Stimulated activated CD4-positive, alpha-beta T cell treated with anti-CD3 and anti-CD28 coated beads, Interleukin-2, amount 100 ng/mL, for 48 hours (primary cell): ENCODE data around the gene KLRC4.
"Not testable (repeated sequence)": the region's sequence is repeated elsewhere in the genome, so short reads cannot be mapped to it uniquely, and the experiment has no call there.

Experiments used
- DNase-seq, 2 donors: peaks; one replicate each; pipeline ENCODE4 v3.0.0-alpha.2; 2020

KLRC4 gene

GRCh38 chr12:10409392-10409791, at the start of gene KLRC4:
Gene KLRC4, minus strand, starts transcription at chr12:10409757. Its CDS starts 182 bp downstream, at chr12:10409575.
- DNase-seq, result no peak

- no peak for DNase-seq
Observed at GRCh38 chr12:10457760-10458159, 48.2 kb upstream of the KLRC4 start.

DNA sequence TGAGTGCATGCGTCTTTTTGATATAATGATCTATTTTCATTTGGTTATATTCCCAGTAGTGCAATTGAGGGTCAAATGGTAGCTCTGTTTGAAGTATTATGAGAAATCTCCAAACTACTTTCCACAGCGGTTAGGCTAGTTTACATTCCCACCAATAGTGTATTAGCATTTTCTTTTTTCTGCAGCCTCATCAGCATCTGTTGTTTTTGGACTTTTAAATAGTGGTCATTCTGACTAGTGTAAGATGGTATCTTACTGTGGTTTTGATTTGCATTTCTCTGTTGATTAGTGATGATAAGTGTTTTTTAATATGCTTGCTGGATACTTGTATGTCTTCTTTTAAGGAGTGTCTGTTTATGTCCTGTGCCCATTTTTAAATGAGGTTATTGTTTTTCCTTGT, 47.3 kb upstream of the KLRC4 start:
- no peak for DNase-seq

- no peak for DNase-seq
Observed at GRCh38 chr12:10455766-10456165, 46.2 kb upstream of the KLRC4 start.

DNA sequence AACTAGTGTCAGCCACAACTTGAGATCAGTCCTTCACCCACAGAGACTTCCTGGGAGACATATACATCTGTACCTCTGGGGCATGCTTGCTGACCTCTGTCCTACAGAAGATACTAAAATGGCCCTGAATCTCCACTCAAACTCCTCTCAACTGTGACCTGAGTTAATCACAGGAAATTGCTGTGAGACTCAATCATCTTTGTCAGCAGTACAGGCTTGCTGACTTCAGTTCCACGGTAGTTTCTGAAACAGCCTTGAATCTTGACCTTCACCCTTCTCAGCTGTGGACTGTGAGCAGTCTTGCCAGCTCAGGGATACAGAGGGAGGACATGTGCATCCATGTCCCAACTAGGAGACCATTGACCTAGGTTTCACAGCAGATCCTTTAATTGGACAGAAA, 45.0 kb upstream of the KLRC4 start:
- no peak for DNase-seq

- no peak for DNase-seq
Observed at GRCh38 chr12:10453156-10453555, 43.6 kb upstream of the KLRC4 start, which contains the start of gene KLRC1. Gene KLRC1, minus strand, starts transcription at chr12:10453377. Its CDS starts 2,221 bp downstream, at chr12:10451156.

DNA sequence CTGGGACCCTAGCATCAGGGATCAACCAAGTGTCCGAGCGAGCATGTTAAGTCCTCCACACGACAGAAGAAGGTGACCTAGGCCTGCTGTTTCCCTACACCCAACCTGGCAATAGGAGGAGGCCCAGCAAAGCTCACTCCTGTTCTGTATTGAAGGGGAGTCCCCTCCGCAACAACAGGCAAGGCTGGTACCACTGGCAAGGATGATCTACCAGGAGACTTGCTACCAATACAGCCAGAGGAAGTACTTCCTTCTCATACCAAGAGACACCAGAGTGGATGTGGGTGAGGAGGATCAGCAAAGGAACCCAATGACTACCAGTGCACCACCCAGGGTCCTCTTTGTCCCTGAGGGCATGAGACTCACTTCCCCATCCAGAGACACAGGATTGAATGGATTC, 38.7 kb upstream of the KLRC4 start:
- no peak for DNase-seq

DNA sequence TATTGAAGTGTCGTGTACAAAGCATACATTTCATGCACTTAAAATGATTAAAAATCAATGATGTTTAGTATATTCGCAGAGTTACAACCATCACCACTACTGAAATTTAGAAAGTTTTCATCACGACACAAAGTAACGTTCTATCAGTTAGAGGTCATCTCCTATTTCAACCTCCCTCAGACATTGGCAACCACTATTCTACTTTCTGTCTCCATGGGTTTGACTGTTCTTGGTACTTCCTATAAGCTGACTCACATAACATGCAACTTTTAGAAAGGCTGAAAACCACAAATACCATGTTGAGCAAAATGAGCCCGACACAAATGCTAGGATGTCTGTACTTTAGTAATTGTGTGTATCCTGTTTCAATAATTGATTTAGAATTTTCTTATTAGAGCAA, 36.5 kb upstream of the KLRC4 start:
- not testable (repeated sequence) for DNase-seq

DNA sequence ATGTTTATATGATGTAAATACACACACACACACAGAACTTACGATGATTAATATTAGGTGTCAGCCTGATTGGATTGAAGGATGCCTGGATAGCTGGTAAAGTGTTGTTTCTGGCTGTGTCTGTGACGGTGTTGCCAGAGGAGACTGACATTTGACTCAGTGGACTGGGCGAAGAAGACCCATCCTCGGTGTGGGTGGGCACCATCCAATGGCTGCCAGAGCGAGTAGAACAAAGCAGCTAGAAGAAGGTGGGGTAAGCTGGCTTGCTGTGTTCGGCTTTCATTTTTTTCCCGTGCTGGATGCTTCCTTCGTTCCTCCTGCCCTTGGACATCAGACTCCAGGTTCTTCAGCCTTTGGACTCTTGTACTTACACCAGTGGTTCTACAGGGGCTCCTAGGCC, 31.6 kb upstream of the KLRC4 start:
- not testable (repeated sequence) for DNase-seq

DNA sequence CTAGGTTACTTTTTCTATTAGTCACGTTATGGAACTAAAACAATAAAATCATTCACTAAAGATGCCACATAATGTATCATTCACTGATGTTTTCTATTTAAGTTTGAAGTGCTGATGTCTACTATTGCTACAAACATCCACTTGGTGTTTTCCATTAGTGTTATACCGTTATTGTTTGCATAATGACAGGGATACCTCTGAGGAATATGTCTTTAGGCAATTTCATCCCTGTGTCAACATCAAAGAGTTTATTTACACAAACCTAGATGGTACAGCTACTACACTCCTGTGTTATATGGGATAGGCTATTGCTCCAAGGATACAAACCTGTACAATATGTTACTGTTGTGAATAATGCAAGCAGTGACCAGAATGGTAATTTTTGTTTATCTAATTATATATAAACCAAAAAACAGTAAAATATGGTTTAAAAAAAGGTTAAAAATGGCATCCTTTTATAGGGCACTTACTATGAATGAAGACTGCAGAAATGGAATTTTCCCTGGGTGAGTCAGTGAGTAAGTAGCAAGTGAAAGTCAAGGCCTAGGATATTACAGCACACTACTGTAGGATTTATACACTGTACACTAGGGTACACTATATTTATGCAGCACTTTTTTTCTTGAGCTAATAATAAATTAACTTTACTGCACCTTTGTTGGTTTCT, 30.2 kb upstream of the KLRC4 start:
- not testable (repeated sequence) for DNase-seq

DNA sequence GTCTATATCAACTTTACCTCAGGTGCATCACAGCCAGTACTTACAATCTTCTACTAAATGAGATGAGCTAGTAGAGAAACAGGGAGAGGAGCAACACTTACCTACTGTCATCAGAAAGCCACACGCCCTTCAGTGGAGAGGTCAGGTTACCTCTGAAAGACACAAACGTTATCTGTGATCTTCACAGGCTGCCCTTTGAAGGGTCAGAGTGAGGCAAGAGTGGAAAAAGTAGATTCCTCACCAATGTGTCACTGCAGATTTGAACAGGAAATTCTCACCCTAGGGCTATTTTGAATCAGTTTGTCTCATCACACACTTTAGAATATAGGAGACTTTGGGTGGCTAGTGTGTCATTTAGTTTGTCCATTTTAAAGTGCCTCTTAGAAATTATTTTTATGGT, 28.0 kb upstream of the KLRC4 start:
- not testable (repeated sequence) for DNase-seq

DNA sequence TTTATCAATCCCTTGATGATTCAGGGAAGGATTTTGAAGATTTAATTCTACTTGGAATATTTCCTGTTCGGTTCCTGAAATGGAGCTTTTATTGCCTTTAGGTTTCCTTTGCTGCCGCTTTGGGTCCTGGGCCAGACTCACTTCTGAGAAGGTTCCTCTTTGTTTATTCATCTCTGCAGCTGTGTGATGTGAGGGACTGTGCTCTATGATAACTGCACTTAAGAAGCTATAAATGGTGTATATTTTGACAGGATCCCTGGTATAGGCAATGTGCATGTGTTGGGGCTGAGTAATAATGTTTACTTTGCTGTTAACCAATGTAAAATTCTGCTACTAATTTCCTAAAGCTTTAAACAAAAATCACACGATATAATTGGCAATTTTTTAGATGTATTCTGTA, 26.3 kb upstream of the KLRC4 start, which contains the start of gene KLRC2:
KLRC2 (minus strand) TSS at position 195 of the 400 bp plus-strand sequence; CDS start at position 171, 24 bp downstream.
- DNase-seq, result not testable (repeated sequence)

- DNase-seq, result not testable (repeated sequence)
Observed at GRCh38 chr12:10430623-10431022, 21.1 kb upstream of the KLRC4 start.

GRCh38 chr12:10425938-10426337, 16.4 kb upstream of the KLRC4 start:
- not testable (repeated sequence) for DNase-seq

GRCh38 chr12:10424260-10424899, 14.8 kb upstream of the KLRC4 start:
- not testable (repeated sequence) for DNase-seq

GRCh38 chr12:10422159-10422558, 12.6 kb upstream of the KLRC4 start:
- not testable (repeated sequence) for DNase-seq

GRCh38 chr12:10420334-10420733, 10.8 kb upstream of the KLRC4 start, which contains the start of gene KLRC3:
Gene KLRC3, minus strand, starts transcription at chr12:10420595. Its CDS starts 45 bp downstream, at chr12:10420550.
- not testable (repeated sequence) for DNase-seq

GRCh38 chr12:10408842-10409241, 715 bp downstream of the KLRC4 start:
- DNase-seq, result no peak

DNA sequence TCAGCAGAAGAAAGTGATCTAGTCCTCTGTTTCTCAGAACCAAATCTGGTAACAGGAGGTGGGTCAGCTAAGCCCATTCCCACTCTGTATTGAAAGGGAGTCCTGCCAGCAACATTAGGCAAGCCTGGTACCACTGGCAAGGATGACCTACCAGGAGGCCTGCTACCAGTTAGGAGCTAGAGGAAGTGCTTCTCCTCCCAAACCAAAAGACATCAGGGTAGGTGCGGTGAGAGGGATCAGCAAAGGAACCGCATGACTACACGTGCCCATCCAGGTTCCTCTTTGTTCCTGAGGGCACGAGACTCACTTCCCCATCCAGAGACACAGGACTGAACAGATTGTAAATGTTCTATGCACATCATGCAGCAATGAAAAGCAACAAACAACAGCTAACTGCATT, 2.8 kb downstream of the KLRC4 start:
- no peak for DNase-seq

GRCh38 chr12:10405294-10405693, 4.3 kb downstream of the KLRC4 start:
- DNase-seq, result no peak

DNA sequence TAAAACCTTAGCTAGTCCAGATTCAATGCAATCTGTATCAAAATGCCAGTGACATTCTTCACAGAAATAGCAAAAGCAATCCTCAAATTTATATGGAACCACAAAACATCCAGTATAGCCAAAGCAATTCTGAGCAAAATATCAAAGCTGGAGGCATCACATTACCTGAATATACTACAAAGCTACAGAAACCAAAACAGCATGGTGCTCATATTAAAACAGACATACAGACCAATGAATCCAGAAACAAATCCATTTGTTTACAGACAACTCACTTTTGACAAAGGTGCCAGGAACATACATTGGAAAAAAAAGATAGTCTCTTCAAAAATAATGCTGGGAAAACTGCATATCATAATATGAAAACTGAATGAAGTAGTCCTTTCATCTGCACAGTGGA, 4.8 kb downstream of the KLRC4 start:
- no peak for DNase-seq

DNA sequence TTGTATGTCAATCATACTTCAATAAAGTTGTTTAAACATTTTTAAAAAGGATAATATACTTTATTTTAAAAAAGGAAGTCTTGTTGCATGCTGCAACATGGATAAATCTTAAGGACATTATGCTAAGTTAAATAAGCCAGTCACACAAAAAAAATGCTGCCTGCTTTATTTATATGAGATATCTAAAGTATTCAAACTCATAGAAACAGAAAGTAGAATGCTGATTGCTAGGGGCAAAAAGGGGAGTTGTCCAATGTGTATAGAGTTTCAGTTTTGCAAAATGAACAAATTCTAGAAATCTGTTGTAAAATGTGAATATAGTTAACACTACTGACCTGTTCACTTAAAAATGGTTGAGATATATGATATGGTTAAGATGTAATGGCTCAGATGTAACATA, 8.7 kb downstream of the KLRC4 start:
- no peak for DNase-seq

DNA sequence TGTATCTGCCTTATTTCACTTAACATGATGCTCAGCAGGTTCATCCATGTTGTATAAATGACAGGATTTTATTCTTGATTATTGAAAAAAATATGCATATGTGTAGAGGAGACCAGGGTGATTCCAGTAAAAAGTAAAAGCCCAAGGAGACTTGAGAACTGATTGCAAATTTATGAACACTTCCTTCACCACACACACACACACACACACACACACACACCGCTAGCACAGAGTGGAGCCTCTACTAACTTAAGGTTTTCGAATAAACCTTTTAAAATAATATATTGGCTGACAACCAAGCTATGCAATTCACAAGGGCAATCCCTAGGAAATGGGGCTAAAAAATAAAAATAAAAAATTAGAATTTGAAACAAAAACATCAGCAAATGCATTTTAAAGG, 11.4 kb downstream of the KLRC4 start:
- DNase-seq, result no peak

GRCh38 chr12:10397296-10397695, 12.3 kb downstream of the KLRC4 start:
- no peak for DNase-seq
